Limb (tissue), 2 donors: ENCODE measurements around the gene IZUMO4.
A peak's percentile ranks its signal among the peaks of the same experiment; 100 is the strongest.
"Not testable (repeated sequence)": the region's sequence is repeated elsewhere in the genome, so short reads cannot be mapped to it uniquely, and the experiment has no call there.

ENCODE experiments used
- DNase-seq, 2 donors: peaks; one replicate each; pipeline ENCODE4 v3.0.0-alpha.2; 2016; ENCODE audit errors: extremely low spot score in 2 of 2

Gene IZUMO4

GRCh38 chr19:2080336-2080988 lies 16.3 kb upstream of the IZUMO4 start:
- DNase-seq = no peak

GRCh38 chr19:2081873-2082810 lies 14.6 kb upstream of the IZUMO4 start:
- DNase-seq = no peak

- peak in 1 of 2 donors; percentile 18 for DNase-seq
Observed at GRCh38 chr19:2083174-2083854, 13.4 kb upstream of the IZUMO4 start.

GRCh38 chr19:2084993-2085720 lies 11.6 kb upstream of the IZUMO4 start:
- DNase-seq = no peak

- DNase-seq = not testable (repeated sequence)
Observed at GRCh38 chr19:2086695-2087620, 9.8 kb upstream of the IZUMO4 start.

GRCh38 chr19:2087621-2088100 lies 9.1 kb upstream of the IZUMO4 start:
- no peak for DNase-seq

GRCh38 chr19:2089001-2089711 lies 7.6 kb upstream of the IZUMO4 start:
- no peak for DNase-seq

- DNase-seq = no peak
Observed at GRCh38 chr19:2089727-2090053, 7.0 kb upstream of the IZUMO4 start.

- not testable (repeated sequence) for DNase-seq
Observed at GRCh38 chr19:2091926-2092525, 4.7 kb upstream of the IZUMO4 start.

- no peak for DNase-seq
Observed at GRCh38 chr19:2096034-2096479, 658 bp upstream of the IZUMO4 start, which contains the start of gene MOB3A. TSS of gene MOB3A (minus strand) at chr19:2096326. CDS start at chr19:2078560, 17,766 bp downstream.

GRCh38 chr19:2097203-2097885 lies 629 bp downstream of the IZUMO4 start:
- DNase-seq = no peak

- no peak for DNase-seq
Observed at GRCh38 chr19:2097886-2098327, 1.2 kb downstream of the IZUMO4 start.

- no peak for DNase-seq
Observed at GRCh38 chr19:2099054-2099501, 2.4 kb downstream of the IZUMO4 start.

- no peak for DNase-seq
Observed at GRCh38 chr19:2099937-2100718, 3.4 kb downstream of the IZUMO4 start.

GRCh38 chr19:2100719-2101061 lies 4.0 kb downstream of the IZUMO4 start:
- no peak for DNase-seq

- no peak for DNase-seq
Observed at GRCh38 chr19:2101417-2102335, 5.0 kb downstream of the IZUMO4 start.
